ENCODE measurements around the gene DNAH12.
A peak's percentile ranks its signal among the peaks of the same experiment; 100 is the strongest.
"Not testable (repeated sequence)": the region's sequence is repeated elsewhere in the genome, so short reads cannot be mapped to it uniquely, and the experiment has no call there.

Gene DNAH12

GRCh38 chr3:57464801-57465200 is 79.3 kb downstream of the DNAH12 start:
- no peak overlapping the region for H3K4me2 ChIP-seq (ENCODE audit: low read depth, low read length, poor library complexity, severe bottlenecking)
- no peaks in the 10 kb centered on the region for H3K27me3 ChIP-seq (ENCODE audit: insufficient read depth, low read length, poor library complexity, severe bottlenecking)
- no peaks in the 10 kb centered on the region for H3K36me3 ChIP-seq (ENCODE audit: insufficient read depth, low read length)
- H3K9me2 ChIP-seq (replicated peaks; ENCODE audit: low read depth, low read length) = no peaks in the 10 kb centered on the region
- H2AFZ ChIP-seq (ENCODE audit: low read length) = no peak overlapping the region
- H3K9ac ChIP-seq (ENCODE audit: low read depth, low read length, poor library complexity, severe bottlenecking) = no peak overlapping the region
- H3K79me2 ChIP-seq (ENCODE audit: insufficient read depth, low read length) = no peaks in the 10 kb centered on the region
- no peaks in the 10 kb centered on the region for H3K9me3 ChIP-seq (ENCODE audit: insufficient read depth, low read depth, low read length)
- H3F3A ChIP-seq (ENCODE audit: low read depth) = no peaks in the 10 kb centered on the region
- no peak overlapping the region for H3K4me3 ChIP-seq (ENCODE audit: low read length, poor library complexity, severe bottlenecking)
- no peak for TF ChIP-seq EZH2phosphoT487 (IDR thresholded peaks at IDR 0.05; ENCODE audit: borderline replicate concordance)
- TF ChIP-seq, protein P1, sequence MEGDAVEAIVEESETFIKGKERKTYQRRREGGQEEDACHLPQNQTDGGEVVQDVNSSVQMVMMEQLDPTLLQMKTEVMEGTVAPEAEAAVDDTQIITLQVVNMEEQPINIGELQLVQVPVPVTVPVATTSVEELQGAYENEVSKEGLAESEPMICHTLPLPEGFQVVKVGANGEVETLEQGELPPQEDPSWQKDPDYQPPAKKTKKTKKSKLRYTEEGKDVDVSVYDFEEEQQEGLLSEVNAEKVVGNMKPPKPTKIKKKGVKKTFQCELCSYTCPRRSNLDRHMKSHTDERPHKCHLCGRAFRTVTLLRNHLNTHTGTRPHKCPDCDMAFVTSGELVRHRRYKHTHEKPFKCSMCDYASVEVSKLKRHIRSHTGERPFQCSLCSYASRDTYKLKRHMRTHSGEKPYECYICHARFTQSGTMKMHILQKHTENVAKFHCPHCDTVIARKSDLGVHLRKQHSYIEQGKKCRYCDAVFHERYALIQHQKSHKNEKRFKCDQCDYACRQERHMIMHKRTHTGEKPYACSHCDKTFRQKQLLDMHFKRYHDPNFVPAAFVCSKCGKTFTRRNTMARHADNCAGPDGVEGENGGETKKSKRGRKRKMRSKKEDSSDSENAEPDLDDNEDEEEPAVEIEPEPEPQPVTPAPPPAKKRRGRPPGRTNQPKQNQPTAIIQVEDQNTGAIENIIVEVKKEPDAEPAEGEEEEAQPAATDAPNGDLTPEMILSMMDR (conservative IDR thresholded peaks at IDR 0.05; ENCODE audit: low read length) = peak; percentile 32
- H3K4me1 ChIP-seq (ENCODE audit: insufficient read depth, low read length, poor library complexity, severe bottlenecking) = peaks cover 7% of the 10 kb centered on the region
- no peaks in the 10 kb centered on the region for H4K20me1 ChIP-seq (ENCODE audit: insufficient read depth, low read length, poor library complexity, severe bottlenecking)

DNA sequence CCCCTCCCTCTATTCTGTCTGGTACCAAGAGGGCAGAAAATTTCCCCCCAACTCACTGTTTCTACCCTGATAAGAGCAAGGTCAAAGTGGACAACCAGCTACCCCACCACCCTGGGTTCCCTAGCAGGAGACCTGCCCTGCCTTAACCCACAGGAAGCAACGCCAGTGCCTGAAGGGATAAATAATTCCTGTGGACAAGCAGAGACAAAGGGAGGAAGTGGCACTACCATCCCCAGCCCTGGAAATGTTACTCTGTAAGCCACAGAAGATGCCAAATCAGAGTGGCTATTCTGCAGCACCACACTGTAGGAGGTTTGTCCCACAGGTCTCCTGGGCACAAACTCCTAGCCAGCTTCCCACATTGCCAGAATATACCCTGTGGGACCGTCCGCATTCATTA is 80.1 kb downstream of the DNAH12 start:
- TF ChIP-seq, protein P1 (conservative IDR thresholded peaks at IDR 0.05; ENCODE audit: low read length) = no peak
- no peak for TF ChIP-seq EZH2phosphoT487 (IDR thresholded peaks at IDR 0.05; ENCODE audit: borderline replicate concordance)
- Histone ChIP-seq H3K4me3 (ENCODE audit: low read length, poor library complexity, severe bottlenecking) (no peak overlapping the region), H3K9ac (ENCODE audit: low read depth, low read length, poor library complexity, severe bottlenecking) (no peak overlapping the region), H3K79me2 (ENCODE audit: insufficient read depth, low read length) (no peaks in the 10 kb centered on the region), H3F3A (ENCODE audit: low read depth) (no peaks in the 10 kb centered on the region), H3K9me2 (replicated peaks; ENCODE audit: low read depth, low read length) (no peaks in the 10 kb centered on the region), H2AFZ (ENCODE audit: low read length) (no peak overlapping the region), H3K4me1 (ENCODE audit: insufficient read depth, low read length, poor library complexity, severe bottlenecking) (peaks cover 7% of the 10 kb centered on the region), H3K36me3 (ENCODE audit: insufficient read depth, low read length) (no peaks in the 10 kb centered on the region), H3K4me2 (ENCODE audit: low read depth, low read length, poor library complexity, severe bottlenecking) (no peak overlapping the region), H3K27me3 (ENCODE audit: insufficient read depth, low read length, poor library complexity, severe bottlenecking) (no peaks in the 10 kb centered on the region), H4K20me1 (ENCODE audit: insufficient read depth, low read length, poor library complexity, severe bottlenecking) (no peaks in the 10 kb centered on the region), H3K9me3 (ENCODE audit: insufficient read depth, low read depth, low read length) (no peaks in the 10 kb centered on the region)

DNA sequence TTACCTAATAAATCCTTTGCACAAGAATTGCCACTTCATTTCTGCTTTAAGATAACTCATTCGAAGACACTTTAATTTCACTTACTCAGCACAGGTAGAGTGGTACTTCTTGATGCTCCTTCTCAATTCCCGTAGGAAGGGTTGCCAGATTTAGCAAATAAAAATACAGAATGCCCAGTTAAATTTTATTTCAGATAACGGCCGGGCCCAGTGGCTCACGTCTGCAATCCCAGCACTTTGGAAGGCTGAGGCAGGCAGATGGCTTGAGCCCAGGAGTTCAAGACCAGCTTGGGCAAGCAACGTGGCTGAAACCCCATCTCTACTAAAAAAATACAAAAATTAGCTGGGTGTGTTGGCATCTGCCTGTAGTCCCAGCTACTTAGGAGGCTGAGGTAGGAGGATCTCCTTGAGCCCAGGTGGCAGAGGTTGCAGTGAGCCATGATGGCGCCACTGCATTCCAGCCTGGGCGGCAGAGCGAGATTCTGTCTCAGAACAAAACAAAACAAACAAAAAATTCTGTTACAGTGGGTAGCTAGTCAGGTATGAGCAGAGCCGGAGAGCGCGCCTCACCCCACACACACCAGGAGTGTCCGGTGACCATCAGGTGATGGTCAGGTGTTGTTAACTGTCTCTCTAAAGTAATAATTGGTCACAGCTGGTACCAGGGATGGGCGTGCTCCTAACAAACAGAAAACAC is 92.8 kb downstream of the DNAH12 start:
- Histone ChIP-seq H4K20me1 (ENCODE audit: insufficient read depth, low read length, poor library complexity, severe bottlenecking) (no peaks in the 10 kb centered on the region), H3K9me3 (ENCODE audit: insufficient read depth, low read depth, low read length) (no peaks in the 10 kb centered on the region), H3K4me2 (ENCODE audit: low read depth, low read length, poor library complexity, severe bottlenecking) (peak overlapping the region; percentile 44), H2AFZ (ENCODE audit: low read length) (no peak overlapping the region), H3K9ac (ENCODE audit: low read depth, low read length, poor library complexity, severe bottlenecking) (no peak overlapping the region), H3K79me2 (ENCODE audit: insufficient read depth, low read length) (no peaks in the 10 kb centered on the region), H3K9me2 (replicated peaks; ENCODE audit: low read depth, low read length) (no peaks in the 10 kb centered on the region), H3K4me1 (ENCODE audit: insufficient read depth, low read length, poor library complexity, severe bottlenecking) (peaks cover 15% of the 10 kb centered on the region), H3K4me3 (ENCODE audit: low read length, poor library complexity, severe bottlenecking) (no peak overlapping the region), H3F3A (ENCODE audit: low read depth) (peaks cover 3% of the 10 kb centered on the region; the same call in 1 of the 2 replicates), H3K36me3 (ENCODE audit: insufficient read depth, low read length) (no peaks in the 10 kb centered on the region), H3K27me3 (ENCODE audit: insufficient read depth, low read length, poor library complexity, severe bottlenecking) (no peaks in the 10 kb centered on the region)
- TF ChIP-seq, protein P1 (conservative IDR thresholded peaks at IDR 0.05; ENCODE audit: low read length) = no peak
- no peak for TF ChIP-seq EZH2phosphoT487 (IDR thresholded peaks at IDR 0.05; ENCODE audit: borderline replicate concordance)

DNA sequence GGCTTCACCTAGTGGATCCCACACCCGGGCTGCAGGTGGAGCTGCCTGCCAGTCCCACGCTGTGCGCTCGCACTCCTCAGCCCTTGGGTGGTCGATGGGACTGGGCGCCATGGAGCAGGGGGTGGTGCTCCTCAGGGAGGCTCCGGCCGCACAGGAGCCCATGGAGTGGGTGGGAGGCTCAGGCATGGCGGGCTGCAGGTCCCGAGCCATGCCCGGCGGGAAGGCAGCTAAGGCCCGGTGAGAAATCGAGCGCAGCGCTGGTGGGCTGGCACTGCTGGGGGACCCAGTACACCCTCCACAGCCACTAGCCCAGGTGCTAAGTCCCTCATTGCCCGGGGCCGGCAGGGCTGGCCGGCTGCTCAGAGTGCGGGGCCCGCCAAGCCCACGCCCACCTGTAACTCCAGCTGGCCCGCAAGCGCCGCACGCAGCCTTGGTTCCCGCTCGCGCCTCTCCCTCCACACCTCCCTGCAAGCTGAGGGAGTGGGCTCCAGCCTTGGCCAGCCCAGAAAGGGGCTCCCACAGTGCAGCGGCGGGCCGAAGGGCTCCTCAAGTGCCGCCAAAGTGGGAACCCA is 94.8 kb downstream of the DNAH12 start:
- not testable (repeated sequence) for H3K27me3 ChIP-seq (ENCODE audit: insufficient read depth, low read length, poor library complexity, severe bottlenecking); H3F3A ChIP-seq (ENCODE audit: low read depth); H3K79me2 ChIP-seq (ENCODE audit: insufficient read depth, low read length); H3K9ac ChIP-seq (ENCODE audit: low read depth, low read length, poor library complexity, severe bottlenecking); H3K9me3 ChIP-seq (ENCODE audit: insufficient read depth, low read depth, low read length); H3K36me3 ChIP-seq (ENCODE audit: insufficient read depth, low read length); H3K4me3 ChIP-seq (ENCODE audit: low read length, poor library complexity, severe bottlenecking); H4K20me1 ChIP-seq (ENCODE audit: insufficient read depth, low read length, poor library complexity, severe bottlenecking); H3K9me2 ChIP-seq (replicated peaks; ENCODE audit: low read depth, low read length); H3K4me2 ChIP-seq (ENCODE audit: low read depth, low read length, poor library complexity, severe bottlenecking); H2AFZ ChIP-seq (ENCODE audit: low read length)
- H3K4me1 ChIP-seq (ENCODE audit: insufficient read depth, low read length, poor library complexity, severe bottlenecking) = peaks cover 18% of the 10 kb centered on the region

DNA sequence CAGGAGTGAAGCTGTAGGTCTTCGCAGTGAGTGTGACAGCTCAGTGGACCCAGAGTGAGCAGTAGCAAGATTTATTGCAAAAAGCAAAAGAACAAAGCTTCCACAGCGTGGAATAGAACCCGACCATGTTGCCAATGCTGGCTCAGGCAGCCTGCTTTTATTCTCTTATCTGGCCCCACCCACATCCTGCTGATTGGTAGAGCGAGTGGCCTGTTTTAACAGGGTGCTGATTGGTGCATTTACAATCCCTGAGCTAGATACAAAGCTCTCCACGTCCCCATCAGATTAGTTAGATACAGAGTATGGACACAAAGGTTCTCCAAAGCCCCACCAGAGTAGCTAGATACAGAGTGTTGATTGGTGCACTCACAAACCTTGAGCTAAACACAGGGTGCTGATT is 95.7 kb downstream of the DNAH12 start:
- not testable (repeated sequence) for H3K9ac ChIP-seq (ENCODE audit: low read depth, low read length, poor library complexity, severe bottlenecking); H4K20me1 ChIP-seq (ENCODE audit: insufficient read depth, low read length, poor library complexity, severe bottlenecking); H3K27me3 ChIP-seq (ENCODE audit: insufficient read depth, low read length, poor library complexity, severe bottlenecking); H3K9me2 ChIP-seq (replicated peaks; ENCODE audit: low read depth, low read length); H3K9me3 ChIP-seq (ENCODE audit: insufficient read depth, low read depth, low read length); H3K4me2 ChIP-seq (ENCODE audit: low read depth, low read length, poor library complexity, severe bottlenecking); H3K4me3 ChIP-seq (ENCODE audit: low read length, poor library complexity, severe bottlenecking); H3K79me2 ChIP-seq (ENCODE audit: insufficient read depth, low read length); H3F3A ChIP-seq (ENCODE audit: low read depth); H3K36me3 ChIP-seq (ENCODE audit: insufficient read depth, low read length)
- peak overlapping the region; percentile 10; the same call in 1 of the 2 replicates for H2AFZ ChIP-seq (ENCODE audit: low read length)
- peaks cover 18% of the 10 kb centered on the region for H3K4me1 ChIP-seq (ENCODE audit: insufficient read depth, low read length, poor library complexity, severe bottlenecking)
